Cardiac fibroblast (primary cell): Measurements from ENCODE around the gene SKAP1.
"Not testable (repeated sequence)": the region's sequence is repeated elsewhere in the genome, so short reads cannot be mapped to it uniquely, and the experiment has no call there.

Source experiments
- DNase-seq, 2 donors: peaks; one replicate each; pipeline versions ENCODE4 v3.0.0 to v3.0.0-alpha.2; 2010; ENCODE audit warnings: low read depth in 2 of 2
- H3K4me3 ChIP-seq, 2 donors: replicated peaks in 1 of 2; 1 replicate in 1 of 2; 2 replicates in 1 of 2; pipeline ENCODE4 v1.5.1; 2011; ENCODE audit warnings: low read depth in 2 of 2, low read length in 2 of 2, mild to moderate bottlenecking in 2 of 2, moderate library complexity in 1 of 2
- CTCF ChIP-seq: IDR thresholded peaks from one replicate; pipeline ENCODE4 v1.5.1; 2011; ENCODE audit warnings: low read depth, mild to moderate bottlenecking, low read length, inconsistent platforms

SKAP1 gene

GRCh38 chr17:48459070-48459844 is 29.2 kb upstream of the SKAP1 start:
- no peak overlapping the region for H3K4me3 ChIP-seq
- DNase-seq, result no peak
- TF ChIP-seq CTCF, result no peak

GRCh38 chr17:48457080-48457836 is 27.2 kb upstream of the SKAP1 start:
- peak; percentile 99 for TF ChIP-seq CTCF
- DNase-seq, result peak; percentile 56 to 64
- H3K4me3 ChIP-seq, result no peak overlapping the region

- DNase-seq, result peak in 1 of 2 donors; percentile 5
- no peak overlapping the region for H3K4me3 ChIP-seq
These were observed 26.6 kb upstream of the SKAP1 start for GRCh38 chr17:48456589-48456988.

GRCh38 chr17:48455791-48456190 is 25.8 kb upstream of the SKAP1 start:
- no peak overlapping the region for H3K4me3 ChIP-seq
- TF ChIP-seq CTCF, result no peak
- no peak for DNase-seq

More at GRCh38 chr17:48456589-48456988, 26.6 kb upstream of the SKAP1 start:
- TF ChIP-seq CTCF, result no peak

GRCh38 chr17:48453447-48453846 is 23.4 kb upstream of the SKAP1 start:
- H3K4me3 ChIP-seq, result no peak overlapping the region
- TF ChIP-seq CTCF, result no peak
- no peak for DNase-seq

GRCh38 chr17:48451489-48451888 is 21.5 kb upstream of the SKAP1 start:
- no peak for TF ChIP-seq CTCF
- no peak for DNase-seq
- H3K4me3 ChIP-seq, result no peak overlapping the region

GRCh38 chr17:48449335-48449734 is 19.3 kb upstream of the SKAP1 start:
- not testable (repeated sequence) for H3K4me3 ChIP-seq, DNase-seq
